Panc1 (cell line): Measurements from ENCODE around the gene ITGAV.

ENCODE experiments used
- POLR2AphosphoS5 ChIP-seq: IDR thresholded peaks from 2 replicates; pipeline ENCODE4 v1.6.1; 2012; ENCODE audit warnings: mild to moderate bottlenecking, low read depth, low read length, moderate library complexity
- TF ChIP-seq, protein P1 (sequence below): fragments of 450-650 bp; IDR thresholded peaks from 2 replicates; pipeline ENCODE4 v1.5.1; 2017; ENCODE audit warnings: mild to moderate bottlenecking

DNA sequence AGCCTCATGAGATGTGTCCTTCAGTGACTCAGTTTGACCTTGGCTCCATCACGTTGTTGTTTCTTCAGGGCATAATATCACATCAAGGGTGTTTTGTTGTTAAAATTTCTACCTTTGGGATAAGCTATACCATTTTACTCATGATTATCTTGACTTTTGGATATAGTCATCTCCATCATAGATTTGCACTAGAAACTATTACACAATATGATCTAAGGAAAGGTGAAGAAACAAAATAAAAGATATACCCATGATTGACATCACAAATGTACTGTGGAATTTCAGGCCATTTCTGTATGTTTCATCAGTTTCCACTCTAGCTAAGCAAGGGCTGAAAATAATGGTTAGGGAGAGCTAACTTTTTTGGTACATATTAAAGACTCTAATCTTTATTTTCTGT, 79.3 kb downstream of the ITGAV start:
- TF ChIP-seq, protein P1, sequence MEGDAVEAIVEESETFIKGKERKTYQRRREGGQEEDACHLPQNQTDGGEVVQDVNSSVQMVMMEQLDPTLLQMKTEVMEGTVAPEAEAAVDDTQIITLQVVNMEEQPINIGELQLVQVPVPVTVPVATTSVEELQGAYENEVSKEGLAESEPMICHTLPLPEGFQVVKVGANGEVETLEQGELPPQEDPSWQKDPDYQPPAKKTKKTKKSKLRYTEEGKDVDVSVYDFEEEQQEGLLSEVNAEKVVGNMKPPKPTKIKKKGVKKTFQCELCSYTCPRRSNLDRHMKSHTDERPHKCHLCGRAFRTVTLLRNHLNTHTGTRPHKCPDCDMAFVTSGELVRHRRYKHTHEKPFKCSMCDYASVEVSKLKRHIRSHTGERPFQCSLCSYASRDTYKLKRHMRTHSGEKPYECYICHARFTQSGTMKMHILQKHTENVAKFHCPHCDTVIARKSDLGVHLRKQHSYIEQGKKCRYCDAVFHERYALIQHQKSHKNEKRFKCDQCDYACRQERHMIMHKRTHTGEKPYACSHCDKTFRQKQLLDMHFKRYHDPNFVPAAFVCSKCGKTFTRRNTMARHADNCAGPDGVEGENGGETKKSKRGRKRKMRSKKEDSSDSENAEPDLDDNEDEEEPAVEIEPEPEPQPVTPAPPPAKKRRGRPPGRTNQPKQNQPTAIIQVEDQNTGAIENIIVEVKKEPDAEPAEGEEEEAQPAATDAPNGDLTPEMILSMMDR: no peak
- no peak for TF ChIP-seq POLR2AphosphoS5
